B cell (primary cell): ENCODE results near the gene SPATA2L. TPM values are rescaled to one million over a fixed set of nuclear protein-coding genes. Genes with fewer than 3 reads are reported as not detected.

Experiments used
- ATAC-seq: fragments of 200-7000 bp; cut with Tn5 transposase; one replicate; pipeline ENCODE4 v1.10.0; 2021; ENCODE audit warnings: low read depth, mild to moderate bottlenecking, moderate number of reproducible peaks, moderate library complexity
- CTCF ChIA-PET: fragments of 350-600 bp; sonication (Branson Sonifier 250); formaldehyde crosslinking; loops from one replicate; lab custom pipeline; 2021; ENCODE audit warnings: antibody characterized with exemption, inconsistent platforms; lab: Charles Lee
- POLR2A ChIA-PET: fragments of 350-600 bp; sonication (Branson Sonifier 250); formaldehyde crosslinking; loops from one replicate; lab custom pipeline; 2021; ENCODE audit warnings: antibody characterized with exemption; lab: Charles Lee
- DNase-seq: peaks from one replicate; pipeline ENCODE4 v3.0.0; 2013
- H2AFZ ChIP-seq: 2 replicates; pipeline ENCODE4 v1.6.1; 2012; ENCODE audit warnings: mild to moderate bottlenecking, low read depth, low read length; ENCODE audit not compliant: insufficient read depth, poor library complexity, severe bottlenecking
- H3K27ac ChIP-seq, 2 donors: 1 replicate in 1 of 2; 2 replicates in 1 of 2; pipeline ENCODE4 v1.5.1; 2012 to 2013; ENCODE audit warnings: low read length in 2 of 2, mild to moderate bottlenecking in 2 of 2, moderate library complexity in 1 of 2
- H3K27me3 ChIP-seq, 4 experiments: fragments of 200-600 bp in 1 of 4; sonication (generic) in 1 of 4; replicated peaks in 1 of 4; 1 replicate in 2 of 4; 2 replicates in 2 of 4; pipeline versions ENCODE4 v1.6.1 to v1.7.0; 2013 to 2016; ENCODE audit warnings: low read length in 3 of 4, mild to moderate bottlenecking in 2 of 4, mixed read lengths in 1 of 4, moderate library complexity in 1 of 4; ENCODE audit not compliant: insufficient read depth in 4 of 4, control insufficient read depth in 3 of 4; ENCODE audit errors: control extremely low read depth in 1 of 4
- H3K36me3 ChIP-seq, 2 experiments: replicated peaks in 1 of 2; 1 replicate in 1 of 2; 2 replicates in 1 of 2; pipeline versions ENCODE4 v1.6.1 to v1.7.1; 2013; ENCODE audit warnings: low read length in 1 of 2; ENCODE audit not compliant: insufficient read depth in 2 of 2, control insufficient read depth in 1 of 2; ENCODE audit errors: control extremely low read depth in 1 of 2, extremely low read depth in 1 of 2
- H3K4me1 ChIP-seq, 2 donors: fragments of 200-600 bp in 1 of 2; sonication (generic) in 1 of 2; 1 replicate in 1 of 2; 2 replicates in 1 of 2; pipeline versions ENCODE4 v1.5.1 to v1.6.1; 2013 to 2017; ENCODE audit warnings: low read length in 2 of 2; ENCODE audit not compliant: control insufficient read depth in 2 of 2, insufficient read depth in 2 of 2
- H3K4me2 ChIP-seq: replicated peaks from 2 replicates; pipeline ENCODE3; 2012; ENCODE audit warnings: mild to moderate bottlenecking, low read depth, low read length; ENCODE audit not compliant: poor library complexity, severe bottlenecking
- H3K4me3 ChIP-seq, 5 experiments: fragments of 200-600 bp in 1 of 5; sonication (generic) in 1 of 5; 1 replicate in 3 of 5; 2 replicates in 2 of 5; pipeline versions ENCODE4 v1.5.1 to v1.7.0; 2011 to 2016; ENCODE audit warnings: low read length in 4 of 5, mild to moderate bottlenecking in 4 of 5, low read depth in 2 of 5, control low read depth in 1 of 5, moderate library complexity in 1 of 5; ENCODE audit not compliant: insufficient read depth in 1 of 5; ENCODE audit errors: control extremely low read depth in 1 of 5, extremely low read depth in 1 of 5
- H3K79me2 ChIP-seq: fragments of 200-600 bp; sonication (generic); one replicate; pipeline ENCODE4 v1.6.0; 2016; ENCODE audit warnings: low read length; ENCODE audit not compliant: control insufficient read depth, insufficient read depth
- H3K9ac ChIP-seq: fragments of 200-600 bp; sonication (generic); 2 replicates; pipeline ENCODE4 v1.6.1; 2017; ENCODE audit warnings: mild to moderate bottlenecking, low read length, moderate library complexity
- H3K9me3 ChIP-seq, 3 donors: one replicate each; pipeline versions ENCODE4 v1.6.1 to v1.7.1; 2013; ENCODE audit warnings: low read length in 2 of 3; ENCODE audit not compliant: control insufficient read depth in 2 of 3, insufficient read depth in 1 of 3; ENCODE audit errors: control extremely low read depth in 1 of 3
- H4K20me1 ChIP-seq: 2 replicates; pipeline ENCODE4 v1.6.0; 2012; ENCODE audit warnings: mild to moderate bottlenecking, low read length; ENCODE audit not compliant: insufficient read depth, control insufficient read depth, poor library complexity, severe bottlenecking
- H3K27ac Mint-ChIP-seq: one replicate; pipeline ENCODE4 v1.8.0; 2021; ENCODE audit warnings: mixed read lengths
- H3K27me3 Mint-ChIP-seq: one replicate; pipeline ENCODE4 v1.8.0; 2021; ENCODE audit warnings: mixed read lengths
- H3K4me1 Mint-ChIP-seq: one replicate; pipeline ENCODE4 v1.8.0; 2021; ENCODE audit warnings: mixed read lengths
- H3K4me3 Mint-ChIP-seq: one replicate; pipeline ENCODE4 v1.8.0; 2021; ENCODE audit warnings: mixed read lengths
- H3K9me3 Mint-ChIP-seq: one replicate; pipeline ENCODE4 v1.8.0; 2022; ENCODE audit warnings: mixed read lengths; ENCODE audit not compliant: insufficient read depth
- CTCF ChIP-seq: fragments of 200-600 bp; IDR thresholded peaks from one replicate; pipeline ENCODE4 v1.8.0; 2022; ENCODE audit warnings: antibody characterized with exemption, mild to moderate bottlenecking
- EZH2 ChIP-seq: IDR thresholded peaks from 2 replicates; pipeline ENCODE4 v1.6.1; 2012; ENCODE audit warnings: borderline replicate concordance, low read depth, mild to moderate bottlenecking, moderate library complexity, low read length; ENCODE audit not compliant: insufficient read depth, poor library complexity, severe bottlenecking
- WGBS: methylation state at CpG from one replicate; pipeline ENCODE4 v1.1.5; 2013; ENCODE audit warnings: missing lambda C conversion rate; ENCODE audit not compliant: insufficient coverage; 5-methylcytosine and 5-hydroxymethylcytosine counted together
- intact Hi-C: fragments of 100-400 bp; cut with micrococcal nuclease; formaldehyde crosslinking; loops from one replicate; pipeline ENCODE4 v1.10.0; 2022
- polyA plus RNA-seq: library from polyadenylated mRNA; depleted of rRNA; stranded (reverse); fragments of >200 nt; gene quantifications from 2 replicates; pipeline ENCODE4 v1.2.3, GENCODE V29; 2012
- total RNA-seq, 2 donors: library from RNA; stranded (reverse); fragments of 120-200 nt in 1 of 2; gene quantifications; 1 replicate in 1 of 2; 2 replicates in 1 of 2; pipeline versions ENCODE4 v1.2.3 to v1.2.4, GENCODE V29; 2013 to 2022

SPATA2L gene
- total and polyA plus RNA-seq, 2 donors (not counting 1 experiment from before 2014, with no cell fraction given): 16.4 to 32.1 TPM

- ATAC-seq (no peak), DNase-seq (no peak)
- ChIA-PET POLR2A (interaction anchor here (0.6 kb wide), 2 partner anchors 84 to 330 kb away, joined by 3 to 4 read pairs; no protein-coding TSS in a partner anchor), CTCF (no interaction called here)
- Histone ChIP-seq H3K9ac (no peak overlapping the region), H3K27me3 (no peaks in the 10 kb centered on the region), H3K27ac (no peak overlapping the region), H4K20me1 (peaks cover 21% of the 10 kb centered on the region), H3K79me2 (no peaks in the 10 kb centered on the region), H3K4me1 (no peaks in the 10 kb centered on the region), H3K9me3 (no peaks in the 10 kb centered on the region), H3K4me2 (no peak overlapping the region), H3K4me3 (no peak overlapping the region), H3K36me3 (peaks cover 5 to 39% of the 10 kb centered on the region in 2 experiments), H2AFZ (no peak overlapping the region)
- H3K27me3 Mint-ChIP-seq: no peaks in the 10 kb centered on the region
- intact Hi-C loops: no loop called here
- H3K9me3 Mint-ChIP-seq: no peaks in the 10 kb centered on the region
- H3K27ac Mint-ChIP-seq: no peak overlapping the region
- WGBS: 97% methylated on average over 12 of the region's 12 CpGs
- no peaks in the 10 kb centered on the region for H3K4me1 Mint-ChIP-seq
- H3K4me3 Mint-ChIP-seq: no peak overlapping the region
- TF ChIP-seq EZH2 (no peak), CTCF (no peak)
Observed at GRCh38 chr16:89646906-89647305, 54.6 kb downstream of the SPATA2L start.

Other genes starting within 250 kb of the SPATA2L start
- 314 and 320 TPM in 2 replicates for gene ANKRD11, start 211.1 kb downstream of the SPATA2L start, total RNA-seq
- 67.9 and 78.0 TPM in 2 replicates for gene ANKRD11, start 211.1 kb downstream of the SPATA2L start, polyA plus RNA-seq
- 146 and 153 TPM in 2 replicates for gene SPG7, start 193.3 kb downstream of the SPATA2L start, total RNA-seq
- 157 and 239 TPM in 2 replicates for gene SPG7, start 193.3 kb downstream of the SPATA2L start, polyA plus RNA-seq
- 3,172 and 3,184 TPM in 2 replicates for gene RPL13, start 141.0 kb downstream of the SPATA2L start, total RNA-seq
- 8,110 and 11,676 TPM in 2 replicates for gene RPL13, start 141.0 kb downstream of the SPATA2L start, polyA plus RNA-seq
- 0.61 and 0.76 TPM in 2 replicates for gene CPNE7, start 125.9 kb downstream of the SPATA2L start, total RNA-seq
- 0.51 and 1.0 TPM in 2 replicates for gene CPNE7, start 125.9 kb downstream of the SPATA2L start, polyA plus RNA-seq
- gene DPEP1, start 88.1 kb downstream of the SPATA2L start, total RNA-seq: not detected in 2 replicates
- not detected in 2 replicates for gene DPEP1, start 88.1 kb downstream of the SPATA2L start, polyA plus RNA-seq
- 88.1 and 90.0 TPM in 2 replicates for gene CHMP1A, start 44.0 kb downstream of the SPATA2L start, total RNA-seq
- 80.4 and 92.6 TPM in 2 replicates for gene CHMP1A, start 44.0 kb downstream of the SPATA2L start, polyA plus RNA-seq
- gene SPATA33, start 43.9 kb downstream of the SPATA2L start, total RNA-seq: 12.6 and 15.0 TPM in 2 replicates
- 3.5 and 3.6 TPM in 2 replicates for gene SPATA33, start 43.9 kb downstream of the SPATA2L start, polyA plus RNA-seq
- 114 and 119 TPM in 2 replicates for gene CDK10, start 15.0 kb downstream of the SPATA2L start, total RNA-seq
- 145 and 225 TPM in 2 replicates for gene CDK10, start 15.0 kb downstream of the SPATA2L start, polyA plus RNA-seq
- gene VPS9D1, start 19.2 kb upstream of the SPATA2L start, total RNA-seq: 14.6 and 15.1 TPM in 2 replicates
- gene VPS9D1, start 19.2 kb upstream of the SPATA2L start, polyA plus RNA-seq: 17.0 and 24.0 TPM in 2 replicates
- gene ZNF276, start 19.8 kb upstream of the SPATA2L start, total RNA-seq: 82.7 and 87.3 TPM in 2 replicates
- gene ZNF276, start 19.8 kb upstream of the SPATA2L start, polyA plus RNA-seq: 98.2 and 110 TPM in 2 replicates
- 43.4 and 52.6 TPM in 2 replicates for gene FANCA, start 114.9 kb upstream of the SPATA2L start, total RNA-seq
- gene FANCA, start 114.9 kb upstream of the SPATA2L start, polyA plus RNA-seq: 45.8 and 48.4 TPM in 2 replicates
- gene SPIRE2, start 126.8 kb upstream of the SPATA2L start, total RNA-seq: 2.0 and 2.7 TPM in 2 replicates
- 0.71 and 0.98 TPM in 2 replicates for gene SPIRE2, start 126.8 kb upstream of the SPATA2L start, polyA plus RNA-seq
- gene TCF25, start 171.9 kb upstream of the SPATA2L start, total RNA-seq: 444 and 493 TPM in 2 replicates
- 200 and 278 TPM in 2 replicates for gene TCF25, start 171.9 kb upstream of the SPATA2L start, polyA plus RNA-seq
- gene MC1R, start 217.2 kb upstream of the SPATA2L start, total RNA-seq: 12.2 and 13.2 TPM in 2 replicates
- 15.2 and 21.5 TPM in 2 replicates for gene MC1R, start 217.2 kb upstream of the SPATA2L start, polyA plus RNA-seq
- gene TUBB3, start 221.6 kb upstream of the SPATA2L start, total RNA-seq: 0.34 and 0.70 TPM in 2 replicates
- gene TUBB3, start 221.6 kb upstream of the SPATA2L start, polyA plus RNA-seq: 4.4 and 11.1 TPM in 2 replicates
- 83.9 and 91.7 TPM in 2 replicates for gene DEF8, start 247.1 kb upstream of the SPATA2L start, total RNA-seq
- 546 and 749 TPM in 2 replicates for gene DEF8, start 247.1 kb upstream of the SPATA2L start, polyA plus RNA-seq